NK-92 (cell line): ENCODE data around the gene SAPCD2.
A peak's percentile ranks its signal among the peaks of the same experiment; 100 is the strongest.

Experiments
- DNase-seq: peaks from one replicate; lab custom pipeline; 2025; ENCODE audit not compliant: unreplicated experiment; lab: John Stamatoyannopoulos, UW

SAPCD2 gene

DNA sequence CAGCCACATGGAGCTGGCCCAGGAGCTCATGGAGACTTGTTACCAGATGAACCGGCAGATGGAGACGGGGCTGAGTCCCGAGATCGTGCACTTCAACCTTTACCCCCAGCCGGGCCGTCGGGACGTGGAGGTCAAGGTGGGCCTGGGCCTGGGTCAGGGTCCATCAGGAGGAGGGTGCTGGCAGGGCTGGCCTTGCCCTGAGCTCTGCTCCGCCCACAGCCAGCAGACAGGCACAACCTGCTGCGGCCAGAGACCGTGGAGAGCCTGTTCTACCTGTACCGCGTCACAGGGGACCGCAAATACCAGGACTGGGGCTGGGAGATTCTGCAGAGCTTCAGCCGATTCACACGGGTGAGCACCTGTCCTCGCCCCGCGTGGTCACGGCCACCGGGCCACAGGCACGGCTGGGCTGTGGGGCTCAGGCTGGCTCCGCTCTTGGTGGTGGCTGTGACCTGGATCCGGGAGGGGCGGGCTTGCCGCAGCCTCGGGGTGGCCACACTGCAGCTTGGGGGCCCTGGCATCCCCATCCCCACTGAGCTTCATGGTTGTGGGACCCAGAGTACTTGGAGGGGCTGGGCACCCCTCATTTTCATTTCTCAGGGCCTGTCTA, 37.1 kb upstream of the SAPCD2 start:
- DNase-seq: no peak

DNA sequence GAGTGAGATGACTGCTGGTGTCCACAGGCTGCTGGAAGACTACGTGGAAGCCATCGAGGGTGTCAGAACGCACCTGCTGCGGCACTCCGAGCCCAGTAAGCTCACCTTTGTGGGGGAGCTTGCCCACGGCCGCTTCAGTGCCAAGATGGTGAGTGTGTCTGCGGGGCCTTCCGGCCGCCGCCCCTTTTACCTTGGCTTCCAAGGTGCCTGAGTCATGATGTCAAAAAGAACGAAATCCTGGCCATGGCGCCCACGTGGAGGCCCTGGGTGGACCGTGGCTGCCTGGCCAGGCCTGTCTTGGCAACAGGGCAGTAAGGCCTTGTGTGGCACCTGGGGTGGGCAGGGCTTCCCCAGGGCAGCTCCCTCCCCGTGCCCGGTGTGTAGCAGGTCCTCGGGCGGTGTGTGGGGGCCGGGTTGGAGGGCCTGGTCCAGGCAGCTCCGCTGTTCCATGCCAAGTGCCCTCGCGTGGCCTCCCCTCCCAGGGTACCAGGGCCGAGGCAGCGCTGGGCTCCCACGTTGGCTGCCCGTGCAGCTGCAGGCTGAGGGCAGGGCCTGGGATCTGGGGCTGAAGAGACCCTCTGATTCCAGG, 36.4 kb upstream of the SAPCD2 start:
- no peak for DNase-seq

DNA sequence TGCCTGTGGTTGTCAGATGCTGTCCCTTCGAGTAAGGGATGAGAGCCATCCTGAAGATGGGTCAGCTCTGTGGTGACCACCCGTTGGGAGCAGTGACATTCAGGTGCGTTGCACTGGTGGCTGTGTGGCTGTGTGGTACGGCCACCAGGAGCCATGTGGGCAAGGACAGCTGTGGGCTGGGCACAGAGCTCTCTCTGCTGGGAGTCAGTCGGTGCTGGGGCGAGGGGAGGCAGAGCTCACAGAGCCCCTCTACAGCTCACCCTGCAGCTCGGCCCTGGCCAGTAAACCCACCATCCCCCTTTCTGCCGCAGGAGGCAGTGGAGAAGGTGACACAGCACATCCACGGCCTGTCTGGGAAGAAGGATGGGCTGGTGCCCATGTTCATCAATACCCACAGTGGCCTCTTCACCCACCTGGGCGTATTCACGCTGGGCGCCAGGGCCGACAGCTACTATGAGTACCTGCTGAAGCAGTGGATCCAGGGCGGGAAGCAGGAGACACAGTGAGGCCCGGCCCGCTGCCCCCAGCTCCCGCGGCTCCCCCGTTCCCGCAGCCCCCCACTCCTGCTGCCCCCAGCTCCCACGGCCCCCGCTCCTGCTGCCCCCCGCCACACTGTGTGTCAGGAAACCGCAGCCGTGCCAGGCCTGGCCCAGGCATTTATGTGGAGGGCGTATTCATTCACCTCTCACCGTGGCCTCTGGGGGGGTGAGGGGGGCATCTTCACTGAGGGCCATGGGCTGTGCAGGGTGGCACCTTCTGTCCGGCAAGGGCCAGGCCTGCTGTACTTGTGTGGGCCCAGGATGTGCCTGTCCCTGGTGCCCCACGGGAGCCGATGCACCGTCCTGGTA, 35.7 kb upstream of the SAPCD2 start:
- no peak for DNase-seq

DNA sequence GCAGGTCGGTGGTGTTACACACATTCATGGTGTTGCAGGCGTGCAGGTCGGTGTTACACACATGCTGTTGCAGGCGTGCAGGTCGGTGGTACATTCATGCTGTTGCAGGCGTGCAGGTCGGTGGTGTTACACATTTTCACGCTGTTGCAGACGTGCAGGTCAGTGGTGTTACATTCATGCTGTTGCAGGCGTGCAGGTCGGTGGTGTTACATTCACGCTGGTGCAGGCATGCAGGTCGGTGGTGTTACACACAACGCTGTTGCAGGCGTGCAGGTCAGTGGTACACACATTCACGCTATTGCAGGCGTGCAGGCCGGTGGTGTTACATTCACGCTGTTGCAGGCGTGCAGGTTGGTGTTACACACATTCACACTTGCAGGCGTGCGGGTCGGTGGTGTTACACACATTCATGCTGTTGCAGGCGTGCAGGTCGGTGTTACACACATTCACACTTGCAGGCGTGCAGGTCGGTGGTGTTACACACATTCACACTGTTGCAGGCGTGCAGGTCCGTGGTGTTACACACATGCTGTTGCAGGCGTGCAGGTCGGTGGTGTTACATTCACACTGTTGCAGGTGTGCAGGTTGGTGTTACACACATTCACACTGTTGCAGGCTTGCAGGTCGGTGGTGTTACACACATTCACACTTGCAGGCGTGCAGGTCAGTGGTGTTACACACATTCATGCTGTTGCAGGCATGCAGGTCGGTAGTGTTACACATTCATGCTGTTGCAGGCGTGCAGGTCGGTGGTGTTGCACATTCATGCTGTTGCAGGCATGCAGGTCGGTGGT, 33.0 kb upstream of the SAPCD2 start:
- no peak for DNase-seq

DNA sequence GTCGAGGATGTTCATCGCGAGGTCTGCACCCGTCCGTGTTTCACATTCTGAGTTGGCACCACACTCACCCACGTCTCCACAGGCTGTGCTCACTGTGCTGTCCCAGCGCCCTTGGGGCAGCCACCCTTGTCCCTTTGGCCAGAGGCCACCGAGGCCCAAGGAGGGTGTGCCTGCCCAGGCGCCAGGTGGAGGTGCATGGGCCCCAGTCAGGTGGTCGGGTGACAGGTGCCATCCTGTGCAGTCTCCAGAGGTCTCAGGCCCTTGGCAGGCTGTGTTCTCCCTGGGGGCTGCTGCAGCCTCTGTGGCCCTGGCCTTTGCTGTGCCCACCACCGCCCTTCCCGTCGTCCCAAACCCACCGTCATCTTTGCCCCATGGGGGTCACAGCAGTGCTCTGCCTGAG, 28.9 kb upstream of the SAPCD2 start:
- no peak for DNase-seq

DNA sequence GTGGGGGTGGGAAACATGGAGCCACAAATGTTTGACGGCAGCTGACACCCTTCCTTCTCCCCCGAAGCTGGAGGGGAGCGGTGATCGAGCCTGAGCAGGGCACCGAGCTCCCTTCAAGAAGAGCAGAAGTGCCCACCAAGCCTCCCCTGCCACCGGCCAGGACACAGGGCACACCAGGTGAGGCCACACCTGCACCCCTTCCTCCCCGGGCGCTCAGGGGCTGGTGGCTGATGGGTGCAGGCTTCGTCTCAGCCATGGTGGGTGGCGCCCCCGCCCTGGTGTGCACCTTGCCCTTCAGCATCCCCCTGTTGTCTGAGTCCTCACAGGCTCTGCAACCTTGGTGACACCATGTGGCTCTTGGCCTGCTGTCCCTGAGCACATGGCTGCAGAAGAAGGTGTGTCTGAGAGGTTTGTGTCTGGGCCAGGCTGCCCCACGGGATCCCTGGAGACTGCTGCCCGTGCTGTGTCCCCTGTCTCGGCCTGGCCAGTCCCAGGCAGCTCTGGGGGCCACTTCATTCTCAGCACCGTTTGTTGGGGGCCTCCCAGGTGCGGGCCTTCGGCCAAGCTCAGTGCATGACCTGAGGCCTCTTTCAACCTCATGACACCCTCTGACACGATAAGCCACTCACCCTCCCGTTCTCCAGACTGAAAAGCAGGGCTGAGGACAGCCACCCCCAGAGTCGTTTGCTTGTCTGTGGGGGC, 27.6 kb upstream of the SAPCD2 start:
- no peak for DNase-seq

DNA sequence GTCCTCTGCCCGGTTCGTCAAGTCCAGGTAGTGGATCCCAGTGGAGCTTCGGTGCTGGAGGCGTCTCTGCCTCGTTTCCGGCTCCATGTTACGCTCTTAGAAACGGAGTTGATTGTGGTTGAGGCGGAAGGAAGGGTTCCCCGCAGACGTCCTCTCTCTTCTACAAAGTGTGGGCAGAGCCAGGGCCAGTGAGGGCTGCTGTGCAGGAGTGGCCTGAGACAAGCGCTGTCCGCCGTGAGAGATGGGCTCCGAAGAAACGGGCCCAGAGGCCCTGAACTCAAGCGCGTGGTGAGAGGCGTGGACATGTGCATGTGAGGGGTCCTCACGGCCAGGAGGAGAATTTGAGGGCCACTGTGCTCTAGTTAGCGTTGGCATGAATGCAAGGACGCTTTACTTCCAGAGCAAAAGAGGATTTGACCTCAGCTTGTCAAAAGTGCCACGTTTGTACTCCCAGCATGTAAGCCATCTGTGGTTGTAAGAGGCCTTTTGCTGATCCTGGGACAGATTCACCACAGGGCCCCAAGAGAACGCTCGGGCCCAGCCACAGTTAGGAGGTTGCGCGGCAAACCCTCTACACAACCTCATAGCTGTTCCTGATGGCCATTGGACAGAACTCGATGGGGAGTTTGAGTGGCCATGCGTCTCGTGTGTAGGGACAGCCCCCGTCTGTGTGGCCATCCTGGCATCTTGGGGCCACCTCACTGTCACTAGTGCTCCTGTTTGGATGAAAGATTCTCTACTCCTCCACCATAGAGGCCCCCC, 26.6 kb upstream of the SAPCD2 start:
- no peak for DNase-seq

DNA sequence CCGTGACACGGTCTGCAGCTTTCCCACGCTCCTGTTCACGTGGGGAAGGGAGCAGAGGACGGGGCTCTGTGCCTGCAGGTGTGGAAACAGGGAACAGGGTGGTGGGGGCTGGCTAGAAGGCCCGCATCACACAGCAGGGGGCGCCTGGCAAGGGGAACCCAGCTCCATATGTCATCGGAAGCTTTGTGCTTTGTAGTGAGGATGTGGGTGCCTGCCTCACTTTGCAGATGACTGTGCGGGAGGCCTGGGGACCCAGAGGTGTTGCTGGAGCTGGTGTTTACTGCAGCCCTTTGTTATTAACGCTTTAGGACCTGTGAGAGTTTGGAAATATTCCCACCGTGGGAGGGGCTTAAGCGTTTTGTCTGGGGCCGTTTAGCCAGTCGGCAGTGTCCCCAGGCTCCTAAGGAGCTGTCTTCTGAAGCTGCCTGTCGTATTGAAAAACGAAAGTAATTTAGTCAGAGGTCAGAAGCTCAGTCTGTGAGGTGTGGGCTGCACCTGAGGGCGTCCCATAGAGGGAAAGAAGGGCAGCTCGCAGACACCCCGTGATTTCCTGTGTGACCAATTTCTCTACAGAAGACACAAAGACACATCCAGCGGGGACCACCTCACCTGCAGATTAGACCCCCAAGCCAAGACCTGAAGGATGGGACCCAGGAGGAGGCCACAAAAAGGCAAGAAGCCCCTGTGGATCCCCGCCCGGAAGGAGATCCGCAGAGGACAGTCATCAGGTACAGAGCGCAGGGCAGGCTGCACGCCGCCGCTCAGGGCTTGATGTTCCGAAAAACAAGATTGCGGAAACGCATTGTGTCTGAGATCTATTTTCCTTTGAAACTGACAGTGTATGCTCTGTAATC, 25.5 kb upstream of the SAPCD2 start:
- no peak for DNase-seq

DNA sequence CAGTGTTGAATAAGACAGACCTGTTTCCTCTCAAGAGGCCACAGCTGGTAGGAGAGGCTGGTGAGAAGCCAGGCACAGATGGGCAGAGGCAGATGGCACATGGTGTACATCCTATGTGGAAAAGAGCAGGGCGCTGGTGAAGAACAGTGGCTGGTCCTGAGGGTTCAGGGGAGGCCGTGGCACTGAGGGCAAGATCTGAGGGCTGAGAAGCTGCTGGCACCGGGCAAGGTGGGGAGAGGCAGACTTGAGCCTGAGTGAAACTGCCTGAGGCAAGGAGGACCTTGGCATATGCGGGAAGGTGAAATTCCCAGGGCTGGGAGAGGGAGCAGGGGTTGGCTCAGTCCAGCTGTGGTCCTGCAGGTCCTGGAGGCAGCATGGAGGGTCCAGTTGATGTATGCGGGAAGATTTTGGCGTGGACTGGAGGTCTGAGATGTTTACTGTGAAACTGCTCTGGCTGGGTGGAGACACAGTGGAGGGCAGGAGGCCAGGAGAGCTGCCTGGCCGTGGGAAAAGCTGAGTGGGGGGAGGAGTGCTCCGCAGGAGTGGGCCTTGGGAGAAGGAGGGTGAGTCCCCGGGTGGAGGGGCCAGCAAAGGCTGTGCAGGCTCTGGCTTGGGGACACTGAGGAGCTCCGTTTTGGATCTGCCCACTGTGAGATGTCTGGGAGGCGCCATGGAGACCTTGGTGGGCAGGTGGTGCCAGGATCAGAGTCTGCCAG, 19.0 kb upstream of the SAPCD2 start:
- no peak for DNase-seq

DNA sequence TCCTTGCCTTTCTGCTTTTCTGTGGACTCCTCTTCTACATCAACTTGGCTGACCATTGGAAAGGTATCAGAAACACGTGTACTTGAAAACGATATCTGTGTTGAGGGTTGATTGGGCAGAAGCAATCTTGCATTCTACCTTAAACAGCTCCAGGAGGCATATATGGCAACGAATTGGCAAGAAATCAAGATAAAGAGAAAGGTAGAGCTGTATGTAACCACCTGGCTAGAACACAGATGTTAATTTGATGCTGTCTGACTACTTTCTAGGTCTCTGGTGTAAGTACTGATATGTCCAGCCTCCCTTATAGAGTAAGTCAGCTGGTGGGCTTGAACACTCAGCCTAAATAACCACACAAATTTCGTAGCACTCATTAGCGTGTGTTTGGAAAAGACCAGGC, 17.8 kb upstream of the SAPCD2 start:
- DNase-seq: no peak

DNA sequence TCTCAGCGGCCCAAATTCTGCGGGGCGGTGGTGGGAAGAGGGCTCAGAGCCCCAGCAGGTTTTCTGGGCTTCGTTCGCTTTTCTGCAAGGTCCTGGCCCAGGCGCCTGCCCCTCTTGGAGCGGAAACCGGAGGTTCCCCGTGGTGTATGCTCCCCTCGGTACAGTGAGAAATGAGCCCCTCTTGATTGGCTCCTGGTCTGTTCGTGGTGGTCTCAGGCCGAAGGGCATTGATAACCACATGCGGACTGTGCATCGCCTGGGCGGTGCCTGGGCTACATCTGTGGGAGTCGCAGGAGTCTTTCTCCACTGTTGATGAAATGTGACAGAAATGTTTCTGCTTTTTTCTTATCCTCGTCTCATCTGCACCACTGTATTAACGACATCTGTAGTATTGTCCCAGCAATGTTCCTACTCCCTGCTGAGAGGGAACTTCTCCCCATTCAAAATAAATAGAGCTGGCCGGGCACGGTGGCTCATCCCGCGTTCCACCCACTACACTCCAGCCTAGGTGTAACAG, 17.1 kb upstream of the SAPCD2 start:
- no peak for DNase-seq

DNA sequence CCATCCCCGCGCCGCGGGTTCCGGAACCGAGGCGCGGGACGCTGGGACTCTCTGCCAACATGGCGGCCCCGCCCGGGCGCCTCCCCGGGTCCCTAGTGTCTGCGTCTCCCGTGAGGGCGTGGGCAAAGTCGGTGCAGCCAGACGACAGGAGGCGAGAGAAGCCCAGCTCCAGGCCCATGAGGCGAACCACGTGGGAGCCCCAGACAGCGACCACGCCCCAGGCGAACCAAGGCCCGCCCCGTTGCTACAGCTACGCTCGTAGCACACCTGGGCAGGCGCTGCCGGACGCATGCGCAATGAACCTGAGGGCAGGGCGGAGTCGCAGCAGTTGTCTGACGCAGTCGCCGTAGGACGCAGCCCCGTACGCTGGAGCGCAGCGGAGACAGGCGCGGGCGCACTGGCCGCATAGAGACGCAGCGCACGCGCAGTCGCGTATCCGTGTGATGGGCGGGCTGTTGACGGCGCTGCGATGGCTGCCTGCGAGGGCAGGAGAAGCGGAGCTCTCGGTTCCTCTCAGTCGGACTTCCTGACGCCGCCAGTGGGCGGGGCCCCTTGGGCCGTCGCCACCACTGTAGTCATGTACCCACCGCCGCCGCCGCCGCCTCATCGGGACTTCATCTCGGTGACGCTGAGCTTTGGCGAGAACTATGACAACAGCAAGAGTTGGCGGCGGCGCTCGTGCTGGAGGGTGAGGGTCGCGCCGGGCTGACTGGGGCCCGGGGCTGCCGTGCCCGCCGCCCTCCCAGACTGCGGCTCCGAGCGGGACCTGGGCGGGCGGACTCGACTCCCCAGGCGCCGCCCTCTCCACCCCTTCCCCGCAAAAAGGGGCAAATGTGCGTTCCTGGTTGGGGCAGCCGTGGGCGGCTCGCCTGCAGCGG, 16.4 kb upstream of the SAPCD2 start, which contains the start of gene MAN1B1:
Gene MAN1B1, plus strand, starts transcription at position 455 of the 878 bp plus-strand sequence. Its CDS starts 15 bp downstream, at position 470.
- peak; percentile 96 for DNase-seq

DNA sequence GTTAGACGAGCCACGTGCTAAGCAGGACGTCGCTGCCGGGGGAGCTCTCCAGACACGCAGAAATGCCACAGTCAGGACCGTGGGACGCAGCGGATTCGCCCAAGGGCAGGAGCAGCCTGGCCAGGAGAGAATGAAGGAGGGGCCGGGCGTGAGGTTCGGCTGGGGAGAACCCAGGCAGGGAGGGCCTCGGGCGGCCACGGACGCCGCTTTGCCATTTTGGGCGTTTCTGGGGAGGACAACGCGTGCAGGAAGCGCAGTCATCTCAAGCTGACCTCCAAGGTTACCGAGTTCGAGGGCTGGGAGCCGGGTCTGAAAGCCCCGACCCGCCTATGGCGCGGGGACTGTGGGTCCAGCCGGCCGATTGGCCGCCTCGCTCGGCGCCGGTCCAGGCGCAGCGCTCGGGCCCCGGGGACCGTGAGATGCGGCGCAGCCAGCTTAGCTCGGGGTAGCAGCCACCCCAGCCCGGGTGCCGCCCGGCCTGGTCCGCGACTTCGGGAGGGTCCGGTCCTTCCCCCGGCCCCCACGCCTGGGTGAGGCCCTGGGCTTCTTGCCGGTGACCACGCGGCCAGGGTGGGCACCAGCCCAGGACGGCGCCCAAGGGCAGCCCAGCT, 15.7 kb upstream of the SAPCD2 start:
- DNase-seq: no peak

DNA sequence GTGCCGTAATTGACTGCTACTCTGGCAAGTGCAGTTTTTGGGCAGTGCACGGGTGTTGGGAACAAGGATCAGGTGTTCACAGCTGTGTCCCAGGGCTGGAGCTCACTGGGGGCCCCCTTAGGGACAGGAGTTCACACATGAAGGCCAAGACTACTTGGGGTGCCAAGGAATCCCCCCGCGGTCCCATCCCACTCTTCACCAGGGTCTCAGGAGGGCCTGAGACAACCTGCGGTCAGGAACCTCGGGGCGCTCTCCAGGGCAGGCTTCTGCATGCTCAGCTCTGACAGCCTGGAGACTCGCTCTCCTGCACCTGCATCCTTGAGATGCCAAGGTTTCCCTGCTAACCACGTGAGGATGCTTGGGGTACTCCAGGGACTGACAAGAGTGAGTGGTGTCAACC, 14.2 kb upstream of the SAPCD2 start:
- no peak for DNase-seq

DNA sequence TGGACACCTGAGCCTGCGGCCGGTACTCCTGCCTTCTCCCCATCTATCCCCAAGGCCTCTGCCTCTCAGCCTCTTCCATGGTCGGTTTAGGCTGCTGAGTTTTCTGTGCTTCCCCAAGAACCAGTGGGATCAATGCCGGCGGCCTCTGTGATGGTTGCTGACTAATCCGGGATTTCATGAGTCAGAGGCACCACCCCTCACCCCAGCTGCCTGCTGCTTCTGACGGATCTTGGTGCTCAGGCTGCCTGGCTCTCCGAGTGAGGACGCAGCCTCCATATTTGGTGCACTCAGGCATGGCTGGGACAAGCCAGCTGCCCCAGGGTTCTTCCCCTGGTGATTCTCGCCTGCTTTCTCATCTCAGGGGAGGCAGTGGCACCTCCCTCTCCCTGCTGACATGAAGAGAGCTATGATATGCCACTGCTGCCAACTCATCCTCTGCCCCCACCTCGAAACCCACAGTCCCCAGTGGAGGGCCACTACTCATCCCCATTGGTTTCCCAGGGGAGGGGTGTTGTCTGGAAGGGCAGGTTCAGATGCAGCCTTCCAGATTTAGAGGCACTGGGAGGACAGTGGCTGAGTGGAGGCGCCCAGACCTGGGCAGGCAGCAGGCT, 13.1 kb upstream of the SAPCD2 start:
- no peak for DNase-seq

DNA sequence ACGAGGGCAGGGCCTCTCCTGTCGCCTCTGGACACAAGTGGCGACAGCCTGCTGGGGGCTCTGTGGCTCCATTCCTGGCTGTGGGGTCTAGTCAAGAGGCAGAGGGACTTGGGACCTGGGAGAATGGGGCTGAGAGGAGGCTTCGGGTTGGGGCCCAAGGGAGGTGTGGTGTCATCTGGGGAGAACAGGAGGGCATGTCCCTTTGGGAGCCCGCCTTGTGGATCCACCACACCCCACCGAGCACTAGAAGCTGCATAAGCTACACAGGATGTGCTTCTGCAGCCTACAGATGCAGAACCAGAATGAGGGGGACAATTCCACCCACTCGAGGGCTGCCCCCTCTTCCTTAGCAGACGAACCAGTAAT, 12.6 kb upstream of the SAPCD2 start:
- no peak for DNase-seq
